Right lobe of liver (tissue), 4 donors: ENCODE data around the gene CORO7.

ENCODE experiments used
- CTCF ChIP-seq, 4 donors: fragments of 200-600 bp in 3 of 4; fragments of 450-650 bp in 1 of 4; IDR thresholded peaks; one replicate each; pipeline versions ENCODE4 v1.5.1 to v1.8.0; 2016 to 2022; ENCODE audit warnings: antibody characterized with exemption in 4 of 4, mild to moderate bottlenecking in 2 of 4
- POLR2A ChIP-seq: fragments of 450-650 bp; IDR thresholded peaks from one replicate; pipeline ENCODE4 v1.6.1; 2017; ENCODE audit warnings: antibody characterized with exemption, mild to moderate bottlenecking
- donor health status: DM: no; HTN: no; CAD: no.
- donor health status: DM: no; HTN: no; CAD: no.
- donor health status: DM: no; HTN: yes; CAD: no.

GRCh38 chr16:4378161-4378666, 38.2 kb downstream of the CORO7 start:
- TF ChIP-seq POLR2A (no peak), CTCF (IDR thresholded peaks at IDR 0.05) (no peak)
